SK-N-SH (cell line): ENCODE measurements around the gene CACNA2D3. TPM values are rescaled to one million over a fixed set of nuclear protein-coding genes. Genes with fewer than 3 reads are reported as not detected.

ENCODE experiments used
- CTCF ChIA-PET: fragments of 300-600, 350-600 bp; formaldehyde crosslinking; extraction: SDS; loops from one replicate; lab custom pipeline; 2021; lab: Yijun Ruan, JAX
- POLR2A ChIA-PET: fragments of 350-600 bp; sonication (Branson Sonifier 250); formaldehyde crosslinking; extraction: SDS; loops from one replicate; lab custom pipeline; 2020; ENCODE audit warnings: antibody characterized with exemption, inconsistent platforms; lab: Yijun Ruan, JAX
- DNase-seq: peaks from one replicate; pipeline ENCODE4 v3.0.0; 2012
- H2AFZ ChIP-seq: fragments of 200-600 bp; sonication (generic); 2 replicates; pipeline ENCODE4 v1.8.1; 2016; ENCODE audit warnings: antibody characterized with exemption, mild to moderate bottlenecking, low read depth
- H3F3A ChIP-seq: fragments of 200-600 bp; sonication (generic); replicated peaks from 2 replicates; pipeline ENCODE3; 2016; ENCODE audit warnings: antibody characterized with exemption, mild to moderate bottlenecking; ENCODE audit not compliant: insufficient read depth
- H3K27ac ChIP-seq, 2 experiments: fragments of 200-500 bp in 1 of 2; fragments of 200-600 bp in 1 of 2; sonication (Bioruptor generic) in 1 of 2; sonication (generic), shearing (Covaris generic) in 1 of 2; 2 replicates each; pipeline versions ENCODE4 v1.5.1 to v1.6.1; 2014 to 2016; ENCODE audit warnings: low read depth in 2 of 2, inconsistent platforms in 1 of 2, low read length in 1 of 2, mild to moderate bottlenecking in 1 of 2, mixed read lengths in 1 of 2
- H3K27me3 ChIP-seq: fragments of 200-600 bp; sonication (generic), shearing (Covaris generic); 2 replicates; pipeline ENCODE4 v1.6.1; 2016; ENCODE audit warnings: mixed run types; ENCODE audit not compliant: insufficient read depth
- H3K36me3 ChIP-seq, 2 experiments: fragments of 200-500 bp in 1 of 2; fragments of 200-600 bp in 1 of 2; sonication (Bioruptor generic) in 1 of 2; sonication (generic) in 1 of 2; replicated peaks in 1 of 2; 2 replicates each; pipeline versions ENCODE3 to v1.5.1; 2014 to 2016; ENCODE audit warnings: low read length in 1 of 2, mild to moderate bottlenecking in 1 of 2; ENCODE audit not compliant: insufficient read depth in 2 of 2, control insufficient read depth in 1 of 2
- H3K4me1 ChIP-seq, 2 experiments: fragments of 200-500 bp in 1 of 2; fragments of 200-600 bp in 1 of 2; sonication (Bioruptor generic) in 1 of 2; sonication (generic), shearing (Covaris generic) in 1 of 2; 2 replicates each; pipeline versions ENCODE4 v1.5.1 to v1.6.1; 2014 to 2016; ENCODE audit warnings: low read depth in 1 of 2, low read length in 1 of 2, mixed run types in 1 of 2; ENCODE audit not compliant: insufficient read depth in 2 of 2, control insufficient read depth in 1 of 2
- H3K4me2 ChIP-seq: fragments of 200-600 bp; sonication (generic), shearing (Covaris generic); 2 replicates; pipeline ENCODE4 v1.6.1; 2017; ENCODE audit warnings: mixed run types
- H3K4me3 ChIP-seq, 2 experiments: fragments of 200-500 bp in 1 of 2; fragments of 200-600 bp in 1 of 2; sonication (Bioruptor generic) in 1 of 2; sonication (generic), shearing (Covaris generic) in 1 of 2; 2 replicates each; pipeline versions ENCODE4 v1.5.1 to v1.8.1; 2014 to 2016; ENCODE audit warnings: low read depth in 2 of 2, inconsistent platforms in 1 of 2, low read length in 1 of 2, mild to moderate bottlenecking in 1 of 2, mixed read lengths in 1 of 2, moderate library complexity in 1 of 2
- H3K79me2 ChIP-seq: fragments of 200-600 bp; sonication (generic); 2 replicates; pipeline ENCODE4 v1.8.1; 2017; ENCODE audit warnings: mild to moderate bottlenecking; ENCODE audit not compliant: insufficient read depth
- H3K9ac ChIP-seq: fragments of 200-600 bp; sonication (generic); 2 replicates; pipeline ENCODE4 v1.6.1; 2017; ENCODE audit warnings: mixed run types
- H3K9me2 ChIP-seq: fragments of 200-600 bp; sonication (generic); 2 replicates; pipeline ENCODE4 v1.6.1; 2017; ENCODE audit warnings: mixed run types
- H3K9me3 ChIP-seq: fragments of 200-600 bp; sonication (generic); 2 replicates; pipeline ENCODE4 v1.6.1; 2017; ENCODE audit warnings: mixed run types, mild to moderate bottlenecking, moderate library complexity
- H4K20me1 ChIP-seq: fragments of 200-600 bp; sonication (generic); 2 replicates; pipeline ENCODE4 v1.6.1; 2017; ENCODE audit warnings: mild to moderate bottlenecking, mixed run types; ENCODE audit not compliant: insufficient read depth
- CHD2 ChIP-seq: fragments of 150-350 bp; IDR thresholded peaks from 2 replicates; pipeline ENCODE4 v1.6.1; 2018; ENCODE audit warnings: low read length; ENCODE audit not compliant: partially characterized antibody
- CTCF ChIP-seq: fragments of 200-600 bp; sonication (generic); IDR thresholded peaks from 2 replicates; pipeline ENCODE4 v1.6.1; 2017; ENCODE audit warnings: antibody characterized with exemption, mild to moderate bottlenecking, moderate library complexity
- ELF1 ChIP-seq: IDR thresholded peaks from 2 replicates; pipeline ENCODE4 v1.4.0; 2012
- FOSL2 ChIP-seq: IDR thresholded peaks from 2 replicates; pipeline ENCODE4 v1.4.0; 2012; ENCODE audit warnings: low read depth, mild to moderate bottlenecking, moderate library complexity, borderline replicate concordance
- NRF1 ChIP-seq: IDR thresholded peaks from 2 replicates; pipeline ENCODE4 v1.6.1; 2012; ENCODE audit warnings: low read depth, mild to moderate bottlenecking, low read length
- RAD21 ChIP-seq: IDR thresholded peaks from 2 replicates; pipeline ENCODE4 v1.6.1; 2012; ENCODE audit warnings: mild to moderate bottlenecking, low read length
- RCOR1 ChIP-seq: fragments of 150-350 bp; IDR thresholded peaks from 2 replicates; pipeline ENCODE4 v1.6.1; 2017; ENCODE audit warnings: antibody characterized with exemption, low read length
- REST ChIP-seq: IDR thresholded peaks from 2 replicates; pipeline ENCODE4 v1.6.1; 2012; ENCODE audit warnings: mild to moderate bottlenecking, low read depth, low read length, moderate library complexity
- RFX5 ChIP-seq: IDR thresholded peaks from 2 replicates; pipeline ENCODE4 v1.6.1; 2012; ENCODE audit warnings: mild to moderate bottlenecking, improper control_type of control experiment, low read length
- SIN3A ChIP-seq: IDR thresholded peaks from 2 replicates; pipeline ENCODE4 v1.6.1; 2012; ENCODE audit warnings: low read depth, mild to moderate bottlenecking, low read length, moderate library complexity, borderline replicate concordance
- TAF1 ChIP-seq: IDR thresholded peaks from 2 replicates; pipeline ENCODE4 v1.6.1; 2012; ENCODE audit warnings: low read depth, mild to moderate bottlenecking, low read length, moderate library complexity, borderline replicate concordance
- TCF12 ChIP-seq: IDR thresholded peaks from 2 replicates; pipeline ENCODE4 v1.4.0; 2012
- TEAD4 ChIP-seq: IDR thresholded peaks from 2 replicates; pipeline ENCODE4 v1.4.0; 2012; ENCODE audit warnings: mild to moderate bottlenecking, borderline replicate concordance; ENCODE audit not compliant: insufficient read depth
- USF2 ChIP-seq: fragments of 150-350 bp; IDR thresholded peaks from 2 replicates; pipeline ENCODE4 v1.6.1; 2017; ENCODE audit warnings: antibody characterized with exemption, low read length, low read depth, borderline replicate concordance
- YY1 ChIP-seq: IDR thresholded peaks from 2 replicates; pipeline ENCODE4 v1.4.0; 2012; ENCODE audit warnings: low read depth, mild to moderate bottlenecking
- WGBS: methylation state at CpG from one replicate; pipeline ENCODE4 v1.1.6; 2017; ENCODE audit warnings: low lambda C conversion rate; 5-methylcytosine and 5-hydroxymethylcytosine counted together
- polyA plus RNA-seq, 3 experiments: library from polyadenylated mRNA; depleted of rRNA; stranded (reverse); fragments of >200 nt; gene quantifications; 2 replicates each; pipeline ENCODE4 v1.2.3, GENCODE V29; 2012
- TF ChIP-seq, protein P1 (sequence below): IDR thresholded peaks from 2 replicates; pipeline ENCODE4; 2012

CACNA2D3 gene
- polyA plus RNA-seq, 1 of the 3 experiments (the other 2 are of a cell fraction) = 0.15 TPM

GRCh38 chr3:54800478-54800877 lies 678.1 kb downstream of the CACNA2D3 start:
- no peak for DNase-seq
- ChIA-PET CTCF (no interaction called here), POLR2A (no interaction called here)
- Histone ChIP-seq H3K36me3 (no peaks in the 10 kb centered on the region), H3K27ac (no peak overlapping the region), H4K20me1 (no peaks in the 10 kb centered on the region), H3K4me2 (no peak overlapping the region), H3K79me2 (no peaks in the 10 kb centered on the region), H3K9ac (no peak overlapping the region), H2AFZ (no peak overlapping the region), H3K27me3 (no peaks in the 10 kb centered on the region), H3K4me3 (no peak overlapping the region), H3K4me1 (no peaks in the 10 kb centered on the region), H3K9me3 (no peaks in the 10 kb centered on the region), H3F3A (no peaks in the 10 kb centered on the region), H3K9me2 (no peaks in the 10 kb centered on the region)
- WGBS = 6% methylated on average over 1 of the region's 1 CpG
- no peak for TF ChIP-seq TAF1
- TF ChIP-seq CTCF = no peak
- TF ChIP-seq CHD2 = no peak
- no peak for TF ChIP-seq RFX5

GRCh38 chr3:54801977-54802376 lies 679.6 kb downstream of the CACNA2D3 start:
- Histone ChIP-seq H3K79me2 (no peaks in the 10 kb centered on the region), H3K4me3 (no peak overlapping the region)
- CTCF ChIA-PET = no interaction called here

GRCh38 chr3:54810401-54810800 lies 688.0 kb downstream of the CACNA2D3 start:
- no peaks in the 10 kb centered on the region for H4K20me1 ChIP-seq
- H3K4me3 ChIP-seq = no peak overlapping the region
- H3K27me3 ChIP-seq = no peaks in the 10 kb centered on the region
- ChIA-PET POLR2A (no interaction called here), CTCF (interaction anchor here (1.8 kb wide), 1 partner anchor 21 kb away, joined by 4 read pairs; no protein-coding TSS in a partner anchor)
- H3K79me2 ChIP-seq = no peaks in the 10 kb centered on the region
- no peak overlapping the region for H2AFZ ChIP-seq
- H3K27ac ChIP-seq = no peak overlapping the region
- no peaks in the 10 kb centered on the region for H3K9me2 ChIP-seq
- H3K4me2 ChIP-seq = no peak overlapping the region
- 20% methylated on average over 3 of the region's 3 CpGs for WGBS
- H3F3A ChIP-seq = no peaks in the 10 kb centered on the region
- H3K9ac ChIP-seq = no peak overlapping the region
- H3K9me3 ChIP-seq = no peaks in the 10 kb centered on the region
- TF ChIP-seq YY1 (no peak), USF2 (no peak), RAD21 (no peak), FOSL2 (no peak), TEAD4 (no peak), NRF1 (no peak), TCF12 (no peak), ELF1 (no peak), RCOR1 (no peak), REST (no peak)
- TF ChIP-seq, protein P1, sequence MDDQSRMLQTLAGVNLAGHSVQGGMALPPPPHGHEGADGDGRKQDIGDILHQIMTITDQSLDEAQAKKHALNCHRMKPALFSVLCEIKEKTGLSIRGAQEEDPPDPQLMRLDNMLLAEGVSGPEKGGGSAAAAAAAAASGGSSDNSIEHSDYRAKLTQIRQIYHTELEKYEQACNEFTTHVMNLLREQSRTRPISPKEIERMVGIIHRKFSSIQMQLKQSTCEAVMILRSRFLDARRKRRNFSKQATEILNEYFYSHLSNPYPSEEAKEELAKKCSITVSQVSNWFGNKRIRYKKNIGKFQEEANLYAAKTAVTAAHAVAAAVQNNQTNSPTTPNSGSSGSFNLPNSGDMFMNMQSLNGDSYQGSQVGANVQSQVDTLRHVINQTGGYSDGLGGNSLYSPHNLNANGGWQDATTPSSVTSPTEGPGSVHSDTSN = no peak
- H3K36me3 ChIP-seq = no peaks in the 10 kb centered on the region
- H3K4me1 ChIP-seq = no peaks in the 10 kb centered on the region
- no peak for DNase-seq

More at GRCh38 chr3:54801977-54802376, 679.6 kb downstream of the CACNA2D3 start:
- no peaks in the 10 kb centered on the region for H3K9me2 ChIP-seq
- H3K36me3 ChIP-seq = no peaks in the 10 kb centered on the region
- no peaks in the 10 kb centered on the region for H3K4me1 ChIP-seq
- H3F3A ChIP-seq = no peaks in the 10 kb centered on the region
- H3K27ac ChIP-seq = no peak overlapping the region
- no peak overlapping the region for H3K9ac ChIP-seq
- no peak for TF ChIP-seq SIN3A
- H4K20me1 ChIP-seq = no peaks in the 10 kb centered on the region
- H2AFZ ChIP-seq = no peak overlapping the region
- no peaks in the 10 kb centered on the region for H3K9me3 ChIP-seq
- H3K4me2 ChIP-seq = no peak overlapping the region
- DNase-seq = no peak
- no peaks in the 10 kb centered on the region for H3K27me3 ChIP-seq
- POLR2A ChIA-PET = no interaction called here
